CD14-positive monocyte (primary cell): Measurements from ENCODE around the gene PLIN1. TPM values are rescaled to one million over a fixed set of nuclear protein-coding genes. Genes with fewer than 3 reads are reported as not detected.

Experiments used
- DNase-seq, 3 donors: peaks; one replicate each; pipeline ENCODE4 v3.0.0-alpha.2; 2011 to 2022
- H2AFZ ChIP-seq: 2 replicates; pipeline ENCODE4 v1.6.0; 2012; ENCODE audit warnings: mild to moderate bottlenecking, low read depth, low read length, inconsistent platforms; ENCODE audit not compliant: insufficient read depth, poor library complexity, severe bottlenecking
- H3K27ac ChIP-seq, 2 donors: 1 replicate in 1 of 2; 2 replicates in 1 of 2; pipeline ENCODE4 v1.5.1; 2012 to 2013; ENCODE audit warnings: low read length in 2 of 2, control low read depth in 1 of 2, inconsistent platforms in 1 of 2, low read depth in 1 of 2, mild to moderate bottlenecking in 1 of 2
- H3K27me3 ChIP-seq, 2 donors: one replicate each; pipeline versions ENCODE4 v1.6.0 to v1.6.1; 2011 to 2013; ENCODE audit warnings: low read length in 2 of 2; ENCODE audit not compliant: control insufficient read depth in 2 of 2, insufficient read depth in 2 of 2
- H3K36me3 ChIP-seq, 2 donors: replicated peaks in 1 of 2; 1 replicate in 1 of 2; 2 replicates in 1 of 2; pipeline versions ENCODE4 v1.5.1 to v1.6.1; 2012 to 2013; ENCODE audit warnings: low read length in 2 of 2, control low read depth in 1 of 2, inconsistent platforms in 1 of 2, mild to moderate bottlenecking in 1 of 2; ENCODE audit not compliant: insufficient read depth in 2 of 2, control insufficient read depth in 1 of 2
- H3K4me1 ChIP-seq, 2 donors: 1 replicate in 1 of 2; 2 replicates in 1 of 2; pipeline versions ENCODE4 v1.5.1 to v1.6.1; 2012 to 2013; ENCODE audit warnings: low read length in 2 of 2, control low read depth in 1 of 2, inconsistent platforms in 1 of 2, mild to moderate bottlenecking in 1 of 2, moderate library complexity in 1 of 2; ENCODE audit not compliant: insufficient read depth in 2 of 2, control insufficient read depth in 1 of 2
- H3K4me2 ChIP-seq: replicated peaks from 2 replicates; pipeline ENCODE3; 2012; ENCODE audit warnings: low read length, moderate library complexity, mild to moderate bottlenecking; ENCODE audit not compliant: poor library complexity, severe bottlenecking; ENCODE audit errors: extremely low read depth
- H3K4me3 ChIP-seq, 3 experiments: fragments of 200-600 bp in 1 of 3; sonication (generic) in 1 of 3; replicated peaks in 1 of 3; 1 replicate in 2 of 3; 2 replicates in 1 of 3; pipeline ENCODE4 v1.5.1; 2011 to 2013; ENCODE audit warnings: low read length in 3 of 3, mild to moderate bottlenecking in 3 of 3, control low read depth in 2 of 3, low read depth in 2 of 3, inconsistent platforms in 1 of 3, moderate library complexity in 1 of 3
- H3K79me2 ChIP-seq: 2 replicates; pipeline ENCODE4 v1.6.0; 2012; ENCODE audit warnings: mild to moderate bottlenecking, control low read depth, inconsistent platforms, low read length, moderate library complexity; ENCODE audit not compliant: insufficient read depth
- H3K9ac ChIP-seq: 2 replicates; pipeline ENCODE4 v1.6.0; 2017; ENCODE audit warnings: low read length, mild to moderate bottlenecking; ENCODE audit not compliant: insufficient read depth, poor library complexity, severe bottlenecking
- H3K9me3 ChIP-seq, 2 donors: replicated peaks in 1 of 2; 1 replicate in 1 of 2; 2 replicates in 1 of 2; pipeline versions ENCODE4 v1.5.1 to v1.6.1; 2012 to 2013; ENCODE audit warnings: low read length in 2 of 2, control low read depth in 1 of 2; ENCODE audit not compliant: control insufficient read depth in 1 of 2, insufficient read depth in 1 of 2
- H4K20me1 ChIP-seq: 2 replicates; pipeline ENCODE4 v1.6.0; 2012; ENCODE audit warnings: mild to moderate bottlenecking, low read length, control low read depth, moderate library complexity; ENCODE audit not compliant: insufficient read depth
- H3K27ac Mint-ChIP-seq, 7 donors: one replicate each; pipeline ENCODE4 v1.8.0; 2020; ENCODE audit warnings: mild to moderate bottlenecking in 7 of 7, mixed read lengths in 7 of 7, moderate library complexity in 6 of 7, inconsistent platforms in 2 of 7
- H3K27me3 Mint-ChIP-seq, 3 donors: one replicate each; pipeline ENCODE4 v1.8.0; 2021 to 2022; ENCODE audit warnings: low read depth in 3 of 3, mild to moderate bottlenecking in 3 of 3, mixed read lengths in 3 of 3, moderate library complexity in 3 of 3, inconsistent platforms in 1 of 3
- H3K36me3 Mint-ChIP-seq, 2 donors: one replicate each; pipeline ENCODE4 v1.8.0; 2020; ENCODE audit warnings: mixed read lengths in 2 of 2, inconsistent platforms in 1 of 2, mild to moderate bottlenecking in 1 of 2
- H3K4me1 Mint-ChIP-seq: one replicate; pipeline ENCODE4 v1.8.0; 2020; ENCODE audit warnings: mild to moderate bottlenecking, mixed read lengths
- H3K4me3 Mint-ChIP-seq, 2 donors: one replicate each; pipeline ENCODE4 v1.8.0; 2020; ENCODE audit warnings: mild to moderate bottlenecking in 2 of 2, mixed read lengths in 2 of 2, moderate library complexity in 1 of 2
- H3K9me3 Mint-ChIP-seq, 7 donors: one replicate each; pipeline ENCODE4 v1.8.0; 2020 to 2022; ENCODE audit warnings: mixed read lengths in 7 of 7, mild to moderate bottlenecking in 6 of 7, moderate library complexity in 6 of 7, inconsistent platforms in 2 of 7
- CTCF ChIP-seq: fragments of 200-600 bp; IDR thresholded peaks from one replicate; pipeline ENCODE4 v1.8.0; 2022; ENCODE audit warnings: antibody characterized with exemption, mild to moderate bottlenecking
- WGBS: methylation state at CpG from one replicate; pipeline ENCODE4 v1.1.5; 2013; ENCODE audit warnings: missing lambda C conversion rate; ENCODE audit not compliant: insufficient coverage; 5-methylcytosine and 5-hydroxymethylcytosine counted together
- intact Hi-C, 2 donors: fragments of 100-400 bp; cut with micrococcal nuclease; formaldehyde crosslinking; loops; one replicate each; pipeline versions ENCODE4 v1.15.0 to v1.15.1; 2023
- polyA plus RNA-seq, 3 donors: library from polyadenylated mRNA; depleted of rRNA in 1 of 3; unstranded in 2 of 3; stranded (reverse) in 1 of 3; fragments of 300-500 nt in 2 of 3; fragments of >200 nt in 1 of 3; fragmentation: Illumina TruSeq in 2 of 3; gene quantifications; 1 replicate in 2 of 3; 2 replicates in 1 of 3; pipeline ENCODE4 v1.2.3, GENCODE V29; 2012 to 2021

PLIN1 gene
- polyA plus RNA-seq, 3 donors = 0.12 TPM; not detected in 2

- Mint-ChIP-seq H3K27ac (no peak overlapping the region), H3K36me3 (peaks cover 0 to 2% of the 10 kb centered on the region in 2 donors), H3K4me3 (no peak overlapping the region), H3K4me1 (peaks cover 4% of the 10 kb centered on the region), H3K27me3 (peaks cover 9 to 18% (median 13%) of the 10 kb centered on the region in 3 donors), H3K9me3 (peaks cover 0 to 4% (median 2%) of the 10 kb centered on the region in 7 donors)
- Histone ChIP-seq H3K9me3 (peaks cover 0 to 5% of the 10 kb centered on the region in 2 donors), H3K4me2 (no peak overlapping the region), H3K79me2 (no peaks in the 10 kb centered on the region), H3K4me3 (no peak overlapping the region), H3K27ac (no peak overlapping the region), H3K9ac (no peak overlapping the region), H4K20me1 (no peaks in the 10 kb centered on the region), H3K36me3 (no peaks in the 10 kb centered on the region), H3K27me3 (peaks cover 7 to 9% of the 10 kb centered on the region in 2 donors), H3K4me1 (no peaks in the 10 kb centered on the region), H2AFZ (no peak overlapping the region)
- intact Hi-C loops = no loop called here
- TF ChIP-seq CTCF = no peak
- DNase-seq = no peak
- 98% methylated on average over 34 of the region's 37 CpGs for WGBS
These were observed 30.0 kb downstream of the PLIN1 start for GRCh38 chr15:89649013-89649625.

- 95% methylated on average over 79 of the region's 102 CpGs for WGBS
- Histone ChIP-seq H3K4me1 (no peaks in the 10 kb centered on the region), H3K27me3 (peaks cover 1 to 3% of the 10 kb centered on the region in 2 donors), H3K4me3 (no peak overlapping the region), H3K36me3 (no peaks in the 10 kb centered on the region), H2AFZ (no peak overlapping the region), H3K79me2 (no peaks in the 10 kb centered on the region), H3K9me3 (peaks cover 0 to 5% of the 10 kb centered on the region in 2 donors), H3K27ac (no peak overlapping the region), H4K20me1 (no peaks in the 10 kb centered on the region), H3K4me2 (no peak overlapping the region), H3K9ac (no peak overlapping the region)
- Mint-ChIP-seq H3K9me3 (peaks cover 0 to 4% (median 2%) of the 10 kb centered on the region in 7 donors), H3K4me1 (peaks cover 4% of the 10 kb centered on the region), H3K27me3 (peaks cover 3 to 12% (median 6%) of the 10 kb centered on the region in 3 donors), H3K27ac (no peak overlapping the region), H3K36me3 (peaks cover 0 to 2% of the 10 kb centered on the region in 2 donors), H3K4me3 (no peak overlapping the region)
- TF ChIP-seq CTCF = no peak
- DNase-seq = no peak
- intact Hi-C loops = no loop called here
These were observed 30.8 kb downstream of the PLIN1 start for GRCh38 chr15:89648106-89649012.
